ENCODE data around the gene TIMM8A.
"Not testable (repeated sequence)": the region's sequence is repeated elsewhere in the genome, so short reads cannot be mapped to it uniquely, and the experiment has no call there.

TIMM8A gene

GRCh38 chrX:101326600-101326999 lies 21.9 kb downstream of the TIMM8A start:
- not testable (repeated sequence) for H3K27me3 Mint-ChIP-seq; ATAC-seq (replicated peaks); H3K27ac Mint-ChIP-seq; H3K36me3 Mint-ChIP-seq; H3K9me3 Mint-ChIP-seq; DNase-seq; H3K4me3 Mint-ChIP-seq
- peaks cover 2 to 17% of the 10 kb centered on the region in 2 donors for H3K4me1 Mint-ChIP-seq

DNA sequence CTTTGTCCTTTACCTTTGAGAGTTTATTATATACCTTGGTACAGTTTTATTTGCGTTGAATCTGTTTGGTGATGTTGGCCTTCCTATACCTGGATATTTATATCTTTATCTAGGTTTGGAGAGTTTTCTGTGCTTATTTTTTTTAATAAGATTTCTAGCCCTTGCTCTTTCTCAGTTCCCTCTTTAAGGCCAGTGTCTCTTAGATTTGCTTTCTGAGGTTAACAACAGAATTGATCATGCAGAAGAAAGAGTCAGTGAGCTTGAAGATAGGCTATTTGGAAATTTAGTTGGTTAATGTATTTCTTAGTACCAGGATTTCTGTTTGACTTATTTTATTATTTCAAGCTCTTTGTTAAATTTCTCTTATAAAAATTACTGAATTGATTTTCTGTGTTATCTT lies 44.8 kb downstream of the TIMM8A start:
- H3K9me3 Mint-ChIP-seq = peaks cover 3 to 10% of the 10 kb centered on the region in 2 donors
- H3K27ac Mint-ChIP-seq = no peak overlapping the region
- no peaks in the 10 kb centered on the region for H3K27me3 Mint-ChIP-seq
- H3K4me1 Mint-ChIP-seq = peaks cover 7 to 16% of the 10 kb centered on the region in 2 donors
- DNase-seq (no peak), ATAC-seq (replicated peaks) (peak; percentile 81 to 85)
- H3K36me3 Mint-ChIP-seq = peaks cover 0 to 8% of the 10 kb centered on the region in 2 donors
- no peak overlapping the region for H3K4me3 Mint-ChIP-seq
